Measurements from ENCODE around the gene WDR89.
"Not testable (repeated sequence)": the region's sequence is repeated elsewhere in the genome, so short reads cannot be mapped to it uniquely, and the experiment has no call there.

Gene WDR89

DNA sequence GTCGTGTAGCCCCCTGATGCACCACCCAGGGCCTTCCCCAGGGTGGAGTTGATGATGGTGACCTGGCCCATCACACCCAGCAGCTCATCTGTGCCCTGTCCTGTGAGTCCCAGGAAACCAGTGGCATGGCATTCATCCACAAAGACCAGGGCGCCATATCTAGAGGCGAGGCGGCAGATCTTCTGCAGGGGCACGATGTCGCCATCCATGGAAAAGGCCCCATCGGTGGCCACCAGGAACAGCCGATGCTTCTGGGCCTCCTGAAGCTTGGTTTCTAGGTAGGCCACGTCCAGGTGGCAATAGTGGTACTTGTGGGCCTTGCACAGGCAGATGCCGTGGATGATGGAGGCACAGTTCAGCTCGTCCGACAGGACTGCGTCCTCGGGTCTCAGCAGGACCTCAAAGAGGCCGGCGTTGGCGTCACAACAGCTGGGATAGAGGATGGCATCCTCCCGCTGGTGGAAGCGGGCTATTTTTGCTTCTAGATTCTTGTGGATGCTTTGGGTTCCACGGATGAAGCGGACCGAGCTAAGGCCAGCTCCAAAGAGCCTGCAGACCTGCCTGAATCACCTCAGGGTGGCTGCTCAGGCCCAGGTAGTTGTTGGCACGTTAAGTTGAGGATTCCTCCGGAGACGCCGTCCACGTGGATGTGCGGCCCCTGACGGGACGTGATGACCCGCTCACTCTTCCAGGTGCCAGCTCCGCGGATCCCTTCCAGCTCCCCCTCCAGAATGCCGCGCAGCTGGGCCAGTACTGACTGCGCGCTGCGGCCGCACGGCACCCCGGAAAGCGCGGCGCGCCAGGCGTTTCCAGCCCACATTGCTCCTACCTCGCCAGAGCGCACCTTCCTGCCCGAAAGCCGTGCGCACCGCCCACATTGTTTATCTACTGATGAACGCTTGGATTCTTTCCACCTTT, 47.0 kb downstream of the WDR89 start:
- no peak for DNase-seq (ENCODE audit: low spot score)

DNA sequence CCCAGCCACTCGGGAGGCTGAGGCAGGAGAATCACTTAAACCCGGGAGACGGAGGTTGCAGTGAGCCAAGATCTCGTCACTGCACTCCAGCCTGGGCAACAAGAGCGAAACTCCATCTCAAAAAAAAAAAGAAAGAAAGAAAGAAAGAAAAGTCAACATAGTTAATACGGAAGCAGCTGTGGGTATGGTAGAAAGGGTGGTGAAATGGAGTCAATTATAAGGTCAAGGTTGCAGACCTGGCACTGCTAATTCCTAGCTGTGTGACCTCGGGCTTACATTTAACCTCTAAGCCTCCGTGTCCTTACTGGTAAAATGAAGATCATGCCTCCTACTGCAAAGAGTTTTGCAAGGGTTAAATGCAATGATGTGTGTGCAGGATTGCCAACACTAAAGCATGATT, 58.6 kb downstream of the WDR89 start:
- not testable (repeated sequence) for DNase-seq (ENCODE audit: low spot score)

DNA sequence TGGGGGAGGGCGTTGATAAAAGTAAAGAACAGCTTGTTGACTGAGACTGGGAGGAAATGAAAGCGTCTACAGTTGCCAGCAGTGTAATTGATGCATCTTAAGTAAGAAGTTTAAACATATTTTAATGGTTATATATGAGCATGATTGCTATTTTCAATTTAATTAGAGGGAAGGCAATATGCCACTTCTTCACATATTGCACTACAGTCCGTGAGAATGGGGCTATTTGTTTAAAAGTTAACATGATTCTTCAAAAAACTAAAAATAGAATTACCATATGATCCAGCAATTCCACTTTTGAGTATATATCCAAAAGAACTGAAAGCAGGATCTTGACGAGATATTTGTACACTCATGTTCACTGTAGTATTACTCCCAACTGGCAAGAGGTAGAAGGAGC, 60.2 kb downstream of the WDR89 start:
- no peak for DNase-seq (ENCODE audit: low spot score)

DNA sequence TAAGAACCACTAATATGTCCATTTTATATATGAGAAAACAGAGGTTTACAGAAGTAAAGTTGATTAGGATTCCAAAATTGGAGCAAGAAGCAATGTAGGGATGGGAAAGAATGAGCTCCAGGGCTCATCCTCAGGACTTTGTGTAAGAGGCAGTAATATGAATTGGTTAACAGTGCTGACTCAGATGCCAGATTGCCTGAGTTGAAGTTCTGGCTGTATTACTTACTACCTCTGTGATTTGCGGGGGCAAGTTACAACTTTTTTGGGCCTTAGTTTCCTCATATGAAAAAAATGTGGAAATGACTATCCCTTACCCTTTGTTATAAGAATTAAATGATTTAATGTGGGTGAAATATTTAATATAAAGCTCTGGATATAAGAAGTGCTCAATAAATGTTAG, 63.4 kb downstream of the WDR89 start:
- DNase-seq (ENCODE audit: low spot score): peak; percentile 41

DNA sequence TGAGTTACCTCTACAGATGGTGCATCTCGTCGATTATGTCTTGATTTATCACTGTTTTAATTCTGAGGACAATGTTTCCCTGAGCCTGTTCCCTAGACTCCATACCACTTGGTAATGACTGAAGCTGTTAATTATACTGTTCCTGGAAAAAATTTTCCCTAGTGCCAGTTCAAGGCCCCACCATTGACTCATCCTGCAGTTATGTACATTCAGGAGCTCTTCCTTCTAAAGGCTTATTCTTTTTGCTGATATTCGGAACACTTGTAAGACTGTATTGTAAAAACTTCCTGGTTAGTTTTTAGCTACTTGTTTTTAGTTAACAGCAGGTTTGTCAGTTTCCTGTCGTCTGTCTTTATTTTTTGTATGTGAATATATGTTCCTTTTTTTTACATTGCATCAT, 68.1 kb downstream of the WDR89 start:
- DNase-seq (ENCODE audit: low spot score): no peak

DNA sequence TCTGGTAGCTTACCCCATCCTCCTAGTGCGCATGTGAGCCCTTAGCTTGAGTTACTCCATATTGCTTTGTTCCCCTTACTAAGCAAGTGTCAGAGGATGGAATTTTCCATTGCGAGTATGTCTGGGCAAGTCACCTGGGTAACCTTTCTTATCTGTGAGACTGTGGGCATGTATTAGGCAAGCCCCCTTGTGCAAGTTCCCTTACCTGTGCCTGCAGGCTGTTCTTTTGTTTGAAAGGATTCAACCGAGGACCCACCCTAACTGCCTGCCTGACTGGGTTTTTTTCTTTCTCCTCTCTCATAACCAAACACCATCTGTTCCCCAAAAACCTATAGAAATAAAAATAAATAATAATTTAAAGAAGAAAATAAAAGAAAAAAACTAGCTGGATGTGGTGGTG, 76.2 kb downstream of the WDR89 start:
- DNase-seq (ENCODE audit: low spot score): no peak

DNA sequence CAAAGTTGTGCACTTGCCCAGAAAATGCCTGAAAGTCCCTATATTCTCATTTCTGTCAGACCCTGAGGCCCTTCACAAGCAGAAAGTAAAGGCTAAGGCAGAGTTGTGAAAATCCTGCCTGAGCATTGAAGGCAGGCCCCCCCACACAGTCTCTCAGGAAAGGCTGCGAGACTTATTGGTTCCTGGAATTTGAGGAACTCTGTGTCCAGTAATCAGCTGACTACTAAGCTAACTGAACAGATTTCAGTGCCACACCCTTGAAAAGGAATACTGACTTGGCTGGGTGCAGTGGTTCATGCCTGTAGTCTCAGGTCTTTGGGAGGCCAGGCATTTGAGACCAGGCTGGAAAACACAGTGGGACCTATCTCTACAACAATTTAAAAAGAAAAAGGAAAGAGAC, 77.4 kb downstream of the WDR89 start:
- DNase-seq (ENCODE audit: low spot score): peak; percentile 47

DNA sequence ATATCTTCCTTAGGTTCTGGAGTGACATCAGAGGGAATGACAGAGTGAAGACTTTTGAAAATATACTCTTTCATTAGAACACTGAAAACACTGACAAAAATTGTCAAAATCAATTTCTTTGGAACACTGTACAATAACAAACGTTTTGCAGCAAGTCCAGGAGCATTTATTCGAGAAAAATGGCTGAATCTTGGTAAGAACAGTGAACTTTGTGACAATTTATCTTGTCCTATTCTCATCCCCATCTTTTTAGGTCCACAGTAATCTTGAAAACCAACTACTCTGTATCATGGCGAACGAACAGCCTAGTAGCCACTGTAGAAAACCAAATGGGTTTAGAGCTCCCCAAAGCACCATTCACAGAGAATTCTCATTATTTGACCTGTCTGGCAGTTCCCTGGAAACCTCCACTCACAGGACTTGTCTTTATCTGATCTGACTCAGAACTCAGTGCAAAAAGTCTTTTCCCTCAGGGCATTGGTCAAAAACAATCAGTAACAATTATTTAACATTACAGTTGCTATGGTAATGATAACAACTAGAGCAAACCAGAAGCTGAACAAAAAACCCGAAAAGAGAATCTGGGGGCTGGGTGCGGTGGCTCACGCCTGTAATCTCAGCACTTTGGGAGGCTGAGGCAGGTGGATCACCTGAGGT, 78.2 kb downstream of the WDR89 start:
- no peak for DNase-seq (ENCODE audit: low spot score)

DNA sequence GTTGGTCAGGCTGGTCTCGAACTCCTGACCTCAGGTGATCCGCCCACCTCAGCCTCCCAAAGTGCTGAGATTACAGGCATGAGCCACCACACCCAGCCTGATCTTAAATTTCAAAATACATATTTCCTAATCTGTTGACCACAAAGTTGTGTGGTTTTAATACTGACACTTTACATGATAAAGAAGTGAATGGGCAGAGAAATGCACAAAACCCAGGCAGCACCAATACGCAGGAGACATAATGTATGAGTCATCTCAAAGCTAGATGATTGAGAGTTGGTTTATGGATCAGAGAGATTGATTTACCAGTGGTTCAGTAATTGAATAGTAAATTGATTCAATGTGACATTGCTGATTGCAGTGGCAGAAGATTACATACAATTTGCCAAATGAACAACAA, 79.3 kb downstream of the WDR89 start:
- DNase-seq (ENCODE audit: low spot score): no peak

DNA sequence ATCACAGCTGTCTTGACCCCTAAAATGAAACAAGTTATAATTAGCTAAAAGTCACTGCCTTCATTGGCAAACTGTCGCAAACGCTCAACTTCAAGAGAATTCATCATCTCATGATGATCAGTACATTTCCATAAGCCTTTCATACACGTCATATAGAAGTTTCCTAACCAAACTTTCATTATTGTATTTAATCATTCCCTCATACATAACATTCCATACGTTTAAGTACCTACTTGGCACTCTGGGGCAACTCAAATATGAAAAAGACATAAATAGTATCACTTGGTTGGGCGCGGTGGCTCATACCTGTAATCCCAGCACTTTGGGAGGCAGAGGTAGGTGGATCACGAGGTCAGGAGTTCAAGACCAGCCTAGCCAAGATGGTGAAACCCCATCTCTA, 86.1 kb downstream of the WDR89 start:
- DNase-seq (ENCODE audit: low spot score): no peak

DNA sequence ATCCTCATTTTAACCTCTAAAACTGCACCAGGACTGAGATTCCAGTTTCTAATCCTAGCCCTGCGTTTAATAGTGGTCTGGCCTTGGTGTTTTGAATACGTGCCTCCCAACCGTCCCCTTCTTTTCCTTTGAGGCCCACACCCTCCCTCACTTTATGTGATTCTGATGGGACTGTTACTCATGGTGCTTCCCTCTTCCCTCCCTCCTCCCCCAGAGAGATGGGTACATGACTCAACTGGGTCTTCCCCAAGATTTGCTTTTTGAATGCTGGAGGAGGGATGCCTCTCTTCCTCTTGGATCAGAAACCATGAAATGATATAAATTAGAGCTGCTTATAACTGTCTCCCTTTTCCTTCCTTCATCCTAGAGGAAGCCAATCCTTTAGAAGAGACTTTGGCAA, 90.3 kb downstream of the WDR89 start:
- DNase-seq (ENCODE audit: low spot score): peak; percentile 53

DNA sequence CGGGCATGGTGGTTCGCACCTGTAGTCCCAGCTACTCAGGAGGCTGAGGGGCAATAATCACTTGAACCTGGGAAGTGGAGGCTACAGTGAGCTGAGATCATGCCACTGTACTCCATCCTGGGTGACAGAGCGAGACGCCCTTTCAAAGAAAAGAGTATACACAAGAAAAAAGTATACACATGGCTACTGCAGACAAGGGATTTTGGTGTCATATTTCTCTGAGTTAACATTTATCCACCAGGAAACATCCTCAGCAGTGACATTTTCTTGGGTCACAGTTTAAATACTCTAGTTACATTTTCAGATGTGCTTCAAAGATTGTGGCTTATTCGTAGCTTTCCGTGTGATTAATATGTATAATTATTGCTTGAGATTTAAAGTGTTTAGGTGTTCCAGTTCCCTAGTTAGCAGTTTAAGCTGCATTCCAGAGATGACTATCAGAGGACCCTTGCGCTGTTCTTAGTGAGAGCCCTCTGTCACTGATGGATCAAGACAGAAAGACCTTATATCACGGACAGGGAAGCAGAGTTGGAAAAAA, 93.8 kb downstream of the WDR89 start:
- no peak for DNase-seq (ENCODE audit: low spot score)
